GM23338 (cell line): ENCODE data around the gene RASGRP3.

ENCODE experiments used
- EZH2 ChIP-seq: fragments of 200-600 bp; sonication (generic); IDR thresholded peaks from one replicate; pipeline ENCODE4 v1.8.0; 2017; ENCODE audit warnings: antibody characterized with exemption, mild to moderate bottlenecking, low read depth; ENCODE audit not compliant: unreplicated experiment
- EZH2phosphoT487 ChIP-seq: fragments of 200-600 bp; sonication (generic); IDR thresholded peaks from one replicate; pipeline ENCODE4 v1.8.1; 2018; ENCODE audit warnings: antibody characterized with exemption; ENCODE audit not compliant: unreplicated experiment
- POLR2AphosphoS5 ChIP-seq: IDR thresholded peaks from 2 replicates; pipeline ENCODE4 v1.6.1; 2016; ENCODE audit warnings: antibody characterized with exemption, low read depth
- REST ChIP-seq: IDR thresholded peaks from one replicate; pipeline ENCODE4 v1.6.1; 2018; ENCODE audit warnings: antibody characterized with exemption; ENCODE audit not compliant: unreplicated experiment
- TF ChIP-seq, protein P1 (sequence below), 2 experiments: fragments of 200-600 bp in 1 of 2; sonication (generic) in 1 of 2; conservative IDR thresholded peaks; 2 replicates each; pipeline versions ENCODE4 v1.5.1 to v1.6.1; 2016 to 2017; ENCODE audit warnings: antibody characterized with exemption in 2 of 2, low read depth in 2 of 2, mild to moderate bottlenecking in 2 of 2, moderate library complexity in 1 of 2

- TF ChIP-seq, protein P1, sequence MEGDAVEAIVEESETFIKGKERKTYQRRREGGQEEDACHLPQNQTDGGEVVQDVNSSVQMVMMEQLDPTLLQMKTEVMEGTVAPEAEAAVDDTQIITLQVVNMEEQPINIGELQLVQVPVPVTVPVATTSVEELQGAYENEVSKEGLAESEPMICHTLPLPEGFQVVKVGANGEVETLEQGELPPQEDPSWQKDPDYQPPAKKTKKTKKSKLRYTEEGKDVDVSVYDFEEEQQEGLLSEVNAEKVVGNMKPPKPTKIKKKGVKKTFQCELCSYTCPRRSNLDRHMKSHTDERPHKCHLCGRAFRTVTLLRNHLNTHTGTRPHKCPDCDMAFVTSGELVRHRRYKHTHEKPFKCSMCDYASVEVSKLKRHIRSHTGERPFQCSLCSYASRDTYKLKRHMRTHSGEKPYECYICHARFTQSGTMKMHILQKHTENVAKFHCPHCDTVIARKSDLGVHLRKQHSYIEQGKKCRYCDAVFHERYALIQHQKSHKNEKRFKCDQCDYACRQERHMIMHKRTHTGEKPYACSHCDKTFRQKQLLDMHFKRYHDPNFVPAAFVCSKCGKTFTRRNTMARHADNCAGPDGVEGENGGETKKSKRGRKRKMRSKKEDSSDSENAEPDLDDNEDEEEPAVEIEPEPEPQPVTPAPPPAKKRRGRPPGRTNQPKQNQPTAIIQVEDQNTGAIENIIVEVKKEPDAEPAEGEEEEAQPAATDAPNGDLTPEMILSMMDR (conservative IDR thresholded peaks at IDR 0.05; ENCODE audit: low read depth in 2 of 2), result no peak
- TF ChIP-seq EZH2phosphoT487 (no peak), EZH2 (no peak), REST (no peak), POLR2AphosphoS5 (no peak)
Observed at GRCh38 chr2:33500177-33500576, 23.7 kb downstream of the RASGRP3 start.
